ENCODE results near the gene ROCK2. TPM values are rescaled to one million over a fixed set of nuclear protein-coding genes. Genes with fewer than 3 reads are reported as not detected.

Gene ROCK2
- total RNA-seq, 1 experiment from 2014 or later: 21.9 TPM

GRCh38 chr2:11298592-11298991, 45.8 kb downstream of the ROCK2 start:
- in situ Hi-C loops (cut with HindIII; ENCODE audit: low pct_unique_long_range_greater_than_20kb, low sequenced_read_pairs): no loop called here
- DNase-seq (ENCODE audit: low read depth, low spot score): no peak

GRCh38 chr2:11296401-11296800, 48.0 kb downstream of the ROCK2 start:
- no peak for DNase-seq (ENCODE audit: low read depth, low spot score)
- in situ Hi-C loops (cut with HindIII; ENCODE audit: low pct_unique_long_range_greater_than_20kb, low sequenced_read_pairs): no loop called here

GRCh38 chr2:11292464-11293255, 51.8 kb downstream of the ROCK2 start:
- in situ Hi-C loops (cut with HindIII; ENCODE audit: low pct_unique_long_range_greater_than_20kb, low sequenced_read_pairs): no loop called here
- no peak for DNase-seq (ENCODE audit: low read depth, low spot score)

GRCh38 chr2:11290713-11291112, 53.7 kb downstream of the ROCK2 start:
- in situ Hi-C loops (cut with HindIII; ENCODE audit: low pct_unique_long_range_greater_than_20kb, low sequenced_read_pairs): no loop called here
- DNase-seq (ENCODE audit: low read depth, low spot score): no peak

- DNase-seq (ENCODE audit: low read depth, low spot score): no peak
- in situ Hi-C loops (cut with HindIII; ENCODE audit: low pct_unique_long_range_greater_than_20kb, low sequenced_read_pairs): no loop called here
Observed at GRCh38 chr2:11290211-11290610, 54.2 kb downstream of the ROCK2 start.

- in situ Hi-C loops (cut with HindIII; ENCODE audit: low pct_unique_long_range_greater_than_20kb, low sequenced_read_pairs): no loop called here
- DNase-seq (ENCODE audit: low read depth, low spot score): no peak
Observed at GRCh38 chr2:11288431-11288830, 56.0 kb downstream of the ROCK2 start.

GRCh38 chr2:11286749-11287148, 57.7 kb downstream of the ROCK2 start:
- no peak for DNase-seq (ENCODE audit: low read depth, low spot score)

GRCh38 chr2:11286323-11286722, 58.1 kb downstream of the ROCK2 start:
- in situ Hi-C loops (cut with HindIII; ENCODE audit: low pct_unique_long_range_greater_than_20kb, low sequenced_read_pairs): no loop called here
- DNase-seq (ENCODE audit: low read depth, low spot score): peak; percentile 27

More at GRCh38 chr2:11286749-11287148, 57.7 kb downstream of the ROCK2 start:
- in situ Hi-C loops (cut with HindIII; ENCODE audit: low pct_unique_long_range_greater_than_20kb, low sequenced_read_pairs): no loop called here

GRCh38 chr2:11285499-11285898, 58.9 kb downstream of the ROCK2 start:
- in situ Hi-C loops (cut with HindIII; ENCODE audit: low pct_unique_long_range_greater_than_20kb, low sequenced_read_pairs): no loop called here
- DNase-seq (ENCODE audit: low read depth, low spot score): no peak

- in situ Hi-C loops (cut with HindIII; ENCODE audit: low pct_unique_long_range_greater_than_20kb, low sequenced_read_pairs): no loop called here
- no peak for DNase-seq (ENCODE audit: low read depth, low spot score)
Observed at GRCh38 chr2:11281186-11281585, 63.2 kb downstream of the ROCK2 start.

- DNase-seq (ENCODE audit: low read depth, low spot score): no peak
- in situ Hi-C loops (cut with HindIII; ENCODE audit: low pct_unique_long_range_greater_than_20kb, low sequenced_read_pairs): no loop called here
Observed at GRCh38 chr2:11280713-11281112, 63.7 kb downstream of the ROCK2 start.

- in situ Hi-C loops (cut with HindIII; ENCODE audit: low pct_unique_long_range_greater_than_20kb, low sequenced_read_pairs): no loop called here
- no peak for DNase-seq (ENCODE audit: low read depth, low spot score)
Observed at GRCh38 chr2:11279398-11279797, 65.0 kb downstream of the ROCK2 start.

- in situ Hi-C loops (cut with HindIII; ENCODE audit: low pct_unique_long_range_greater_than_20kb, low sequenced_read_pairs): no loop called here
Observed at GRCh38 chr2:11278219-11278618, 66.2 kb downstream of the ROCK2 start.

GRCh38 chr2:11275910-11276309, 68.5 kb downstream of the ROCK2 start:
- in situ Hi-C loops (cut with HindIII; ENCODE audit: low pct_unique_long_range_greater_than_20kb, low sequenced_read_pairs): no loop called here
- peak; percentile 40 for DNase-seq (ENCODE audit: low read depth, low spot score)

More at GRCh38 chr2:11278219-11278618, 66.2 kb downstream of the ROCK2 start:
- DNase-seq (ENCODE audit: low read depth, low spot score): no peak

GRCh38 chr2:11270891-11271290, 73.5 kb downstream of the ROCK2 start:
- DNase-seq (ENCODE audit: low read depth, low spot score): peak; percentile 52
- in situ Hi-C loops (cut with HindIII; ENCODE audit: low pct_unique_long_range_greater_than_20kb, low sequenced_read_pairs): no loop called here

GRCh38 chr2:11267931-11268330, 76.5 kb downstream of the ROCK2 start:
- no peak for DNase-seq (ENCODE audit: low read depth, low spot score)
- in situ Hi-C loops (cut with HindIII; ENCODE audit: low pct_unique_long_range_greater_than_20kb, low sequenced_read_pairs): no loop called here

GRCh38 chr2:11264818-11265217, 79.6 kb downstream of the ROCK2 start:
- DNase-seq (ENCODE audit: low read depth, low spot score): no peak
- in situ Hi-C loops (cut with HindIII; ENCODE audit: low pct_unique_long_range_greater_than_20kb, low sequenced_read_pairs): no loop called here

GRCh38 chr2:11264007-11264406, 80.4 kb downstream of the ROCK2 start:
- in situ Hi-C loops (cut with HindIII; ENCODE audit: low pct_unique_long_range_greater_than_20kb, low sequenced_read_pairs): no loop called here
- no peak for DNase-seq (ENCODE audit: low read depth, low spot score)

GRCh38 chr2:11263177-11263576, 81.3 kb downstream of the ROCK2 start:
- in situ Hi-C loops (cut with HindIII; ENCODE audit: low pct_unique_long_range_greater_than_20kb, low sequenced_read_pairs): no loop called here

More at GRCh38 chr2:11263177-11263576, 81.3 kb downstream of the ROCK2 start:
- no peak for DNase-seq (ENCODE audit: low read depth, low spot score)

Data from SK-MEL-5 (cell line).